Lower leg skin (tissue), 3 donors: ENCODE measurements around the gene GSK3B.

ENCODE experiments used
- CTCF ChIP-seq, 3 donors: fragments of 450-650 bp; IDR thresholded peaks; one replicate each; pipeline ENCODE4 v1.5.1; 2016; ENCODE audit warnings: antibody characterized with exemption in 3 of 3, mild to moderate bottlenecking in 3 of 3, moderate library complexity in 2 of 3
- POLR2A ChIP-seq, 2 donors: fragments of 450-650 bp; IDR thresholded peaks; one replicate each; pipeline ENCODE4 v1.6.1; 2016 to 2017; ENCODE audit warnings: antibody characterized with exemption in 2 of 2, mild to moderate bottlenecking in 1 of 2, moderate library complexity in 1 of 2

GRCh38 chr3:119939077-119939476 lies 155.2 kb downstream of the GSK3B start:
- no peak for TF ChIP-seq CTCF (IDR thresholded peaks at IDR 0.05)
- no peak for TF ChIP-seq POLR2A (IDR thresholded peaks at IDR 0.05)
